Stimulated activated CD8-positive, alpha-beta memory T cell treated with anti-CD3 and anti-CD28 coated beads, Interleukin-12 subunit alpha, Interleukin-12 subunit beta, amount 100 ng/mL, for 24 hours (primary cell): Measurements from ENCODE around the gene TTC33.
"Not testable (repeated sequence)": the region's sequence is repeated elsewhere in the genome, so short reads cannot be mapped to it uniquely, and the experiment has no call there.

Source experiments
- DNase-seq: peaks from one replicate; pipeline ENCODE4 v3.0.0-alpha.2; 2020; ENCODE audit errors: extremely low read depth

Gene TTC33

GRCh38 chr5:40717281-40717680 is 38.5 kb downstream of the TTC33 start:
- DNase-seq: no peak

- no peak for DNase-seq
Measured at GRCh38 chr5:40716590-40716989, 39.2 kb downstream of the TTC33 start.

GRCh38 chr5:40716000-40716399 is 39.8 kb downstream of the TTC33 start:
- DNase-seq: no peak

GRCh38 chr5:40714001-40714400 is 41.8 kb downstream of the TTC33 start:
- DNase-seq: no peak

GRCh38 chr5:40710575-40710974 is 45.2 kb downstream of the TTC33 start:
- DNase-seq: not testable (repeated sequence)

GRCh38 chr5:40705484-40705883 is 50.3 kb downstream of the TTC33 start:
- DNase-seq: not testable (repeated sequence)

- DNase-seq: not testable (repeated sequence)
Measured at GRCh38 chr5:40702027-40702426, 53.7 kb downstream of the TTC33 start.

GRCh38 chr5:40700116-40700782 is 55.5 kb downstream of the TTC33 start:
- DNase-seq: no peak

- no peak for DNase-seq
Measured at GRCh38 chr5:40694433-40694832, 61.3 kb downstream of the TTC33 start.

GRCh38 chr5:40691894-40692293 is 63.9 kb downstream of the TTC33 start:
- no peak for DNase-seq

GRCh38 chr5:40690267-40690666 is 65.5 kb downstream of the TTC33 start:
- DNase-seq: no peak

- no peak for DNase-seq
Measured at GRCh38 chr5:40689438-40689837, 66.3 kb downstream of the TTC33 start.

GRCh38 chr5:40688996-40689395 is 66.8 kb downstream of the TTC33 start:
- DNase-seq: no peak

- DNase-seq: no peak
Measured at GRCh38 chr5:40688127-40688761, 67.5 kb downstream of the TTC33 start.

GRCh38 chr5:40687321-40687720 is 68.4 kb downstream of the TTC33 start:
- DNase-seq: no peak

GRCh38 chr5:40685976-40686486 is 69.7 kb downstream of the TTC33 start:
- DNase-seq: no peak

- DNase-seq: no peak
Measured at GRCh38 chr5:40685193-40685592, 70.6 kb downstream of the TTC33 start.

GRCh38 chr5:40683305-40683704 is 72.5 kb downstream of the TTC33 start:
- DNase-seq: no peak

GRCh38 chr5:40682154-40683017 is 73.4 kb downstream of the TTC33 start:
- DNase-seq: no peak

- DNase-seq: no peak
Measured at GRCh38 chr5:40681363-40682153, 74.2 kb downstream of the TTC33 start.

GRCh38 chr5:40680741-40681362 is 74.9 kb downstream of the TTC33 start:
- no peak for DNase-seq
